Smooth muscle cell of the brain vasculature (primary cell): ENCODE measurements around the gene MARCHF3.

Experiments
- DNase-seq: peaks from one replicate; pipeline ENCODE4 v3.0.0-alpha.2; 2012; ENCODE audit warnings: low read depth, low spot score

Gene MARCHF3

DNA sequence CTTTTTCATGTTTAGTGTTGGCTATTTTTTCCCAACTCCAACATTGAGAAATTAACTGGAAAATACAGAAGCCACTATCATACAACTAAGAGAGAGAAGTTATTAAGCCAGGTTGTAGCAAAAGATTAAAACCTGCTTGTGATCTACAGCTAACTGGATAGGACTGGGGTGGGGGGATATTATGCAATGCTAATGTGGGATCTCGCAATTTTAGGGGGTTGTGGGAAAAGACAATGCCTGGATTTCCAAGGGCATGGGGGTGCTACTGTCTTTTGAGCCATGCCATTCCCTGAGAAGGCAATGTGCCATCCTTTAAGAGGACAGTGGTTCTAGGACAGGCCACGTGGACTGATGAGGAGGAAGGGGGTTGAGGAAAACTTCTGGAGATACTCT lies 46.5 kb downstream of the MARCHF3 start:
- DNase-seq: no peak

DNA sequence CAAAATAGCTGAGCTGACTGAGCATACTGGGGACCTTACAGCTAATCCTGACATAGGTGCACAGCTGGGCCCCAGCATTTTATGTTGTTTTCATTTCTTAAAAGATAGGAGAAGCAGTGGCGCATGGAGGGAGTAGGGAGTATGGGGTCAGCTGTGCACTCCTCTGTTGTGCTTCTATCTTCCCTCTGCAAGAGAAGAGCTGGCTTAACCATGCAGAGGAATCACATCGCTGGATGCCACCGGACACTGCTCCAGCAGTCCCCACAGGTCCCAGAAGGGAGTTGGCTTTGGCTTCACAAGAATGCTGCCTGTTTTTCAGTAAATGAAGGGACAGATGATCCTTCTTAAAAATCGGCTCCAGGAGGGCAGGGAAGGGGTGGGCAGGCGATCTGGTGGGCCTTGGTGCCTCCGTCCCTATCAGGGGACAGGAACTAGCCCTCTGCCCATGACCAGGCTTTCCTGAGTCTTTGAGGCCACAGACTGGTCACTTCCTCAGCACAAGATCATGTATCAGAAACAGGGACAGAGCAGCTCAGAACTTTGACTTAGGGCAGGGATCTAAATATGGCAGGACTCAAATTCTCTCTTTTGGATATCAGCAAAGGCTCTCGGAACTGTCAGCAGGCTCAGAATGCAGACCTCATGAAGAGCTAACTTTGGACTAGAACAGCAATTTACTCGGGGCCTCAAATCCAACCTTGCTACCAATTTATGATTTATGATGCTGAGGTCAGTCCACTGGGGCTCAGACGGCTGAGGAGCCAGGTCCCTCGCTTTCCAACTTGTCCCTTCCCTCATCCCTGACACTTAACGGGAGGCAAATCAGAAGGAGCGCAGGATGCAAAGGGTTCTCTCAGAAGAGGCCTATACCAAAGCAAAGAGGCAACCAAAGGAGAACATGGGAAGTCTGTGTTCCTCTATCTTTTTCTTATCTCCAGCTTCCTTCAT lies 47.2 kb downstream of the MARCHF3 start:
- DNase-seq: no peak

DNA sequence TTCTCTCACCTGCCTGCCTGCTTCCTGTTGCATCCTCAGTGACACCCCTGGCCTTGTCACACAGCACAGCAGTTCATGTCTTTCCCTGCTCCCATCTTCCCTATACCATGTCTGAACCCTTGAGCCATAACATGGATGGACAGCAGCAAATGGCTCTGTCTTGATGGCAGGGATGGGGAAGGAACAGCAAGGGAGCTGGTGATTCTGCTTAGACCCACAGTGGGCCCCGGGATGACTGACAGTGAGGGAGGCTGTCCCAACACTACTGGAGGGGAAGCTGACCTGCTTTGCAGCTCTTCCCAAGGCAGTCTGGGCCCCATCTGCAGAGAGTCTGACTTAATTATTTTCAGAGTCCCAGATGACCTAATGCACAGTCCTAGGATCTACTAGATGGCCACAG lies 48.2 kb downstream of the MARCHF3 start:
- no peak for DNase-seq

DNA sequence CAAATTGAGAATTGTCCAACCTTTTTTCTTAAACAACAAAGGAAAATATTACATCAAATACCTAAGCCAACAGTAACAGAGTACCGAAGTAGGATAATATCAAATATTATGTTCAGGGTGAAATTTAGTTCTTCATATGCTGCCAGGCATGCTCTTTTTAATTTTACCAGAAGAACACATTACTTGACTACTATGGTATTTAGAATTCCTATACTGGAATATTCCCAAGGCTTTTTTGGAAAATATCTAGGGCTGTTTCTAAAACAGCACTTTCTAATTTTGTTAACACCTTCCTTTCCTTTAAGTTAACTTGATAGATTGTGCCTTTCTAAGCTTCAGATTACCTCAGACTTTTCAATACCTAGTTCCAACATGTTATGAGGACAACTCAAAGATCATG lies 48.7 kb downstream of the MARCHF3 start:
- no peak for DNase-seq

DNA sequence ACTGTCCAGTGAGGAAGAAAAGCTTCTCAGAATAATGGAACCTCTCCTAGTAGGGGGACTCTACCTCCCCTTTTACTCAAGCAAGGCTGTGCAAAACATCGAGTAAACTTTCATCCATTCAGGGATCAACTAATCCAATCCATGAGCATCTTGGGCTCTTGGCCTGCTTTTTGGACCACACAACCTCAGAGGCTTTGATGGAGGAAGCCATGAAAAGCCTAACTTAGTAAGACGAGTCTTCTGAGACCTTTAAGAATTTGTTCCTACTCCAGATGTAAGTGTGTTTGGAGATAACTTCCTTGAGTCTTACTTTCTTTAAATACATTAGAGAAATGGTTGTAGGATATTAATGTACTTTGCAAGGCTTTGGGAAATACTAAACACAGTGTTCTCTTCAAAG lies 49.1 kb downstream of the MARCHF3 start:
- no peak for DNase-seq

DNA sequence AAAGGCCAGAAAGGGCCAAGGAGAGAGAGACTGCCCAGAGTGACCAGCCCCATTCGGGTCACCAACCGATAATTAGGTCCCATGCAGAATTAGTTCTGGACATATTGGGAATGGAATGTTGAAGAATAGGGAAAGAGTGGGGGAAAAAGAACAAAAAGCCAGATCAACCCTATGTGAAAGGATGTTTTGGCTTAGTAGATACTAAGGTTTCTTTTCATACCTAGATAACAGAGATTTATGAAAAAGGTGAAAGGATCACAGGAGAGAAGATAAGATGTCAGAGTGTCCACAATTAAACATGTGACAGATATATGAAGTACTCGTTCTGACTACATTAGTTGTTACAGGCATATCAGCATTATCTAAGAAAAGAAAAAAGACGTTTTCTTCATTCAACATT lies 52.1 kb downstream of the MARCHF3 start:
- no peak for DNase-seq

DNA sequence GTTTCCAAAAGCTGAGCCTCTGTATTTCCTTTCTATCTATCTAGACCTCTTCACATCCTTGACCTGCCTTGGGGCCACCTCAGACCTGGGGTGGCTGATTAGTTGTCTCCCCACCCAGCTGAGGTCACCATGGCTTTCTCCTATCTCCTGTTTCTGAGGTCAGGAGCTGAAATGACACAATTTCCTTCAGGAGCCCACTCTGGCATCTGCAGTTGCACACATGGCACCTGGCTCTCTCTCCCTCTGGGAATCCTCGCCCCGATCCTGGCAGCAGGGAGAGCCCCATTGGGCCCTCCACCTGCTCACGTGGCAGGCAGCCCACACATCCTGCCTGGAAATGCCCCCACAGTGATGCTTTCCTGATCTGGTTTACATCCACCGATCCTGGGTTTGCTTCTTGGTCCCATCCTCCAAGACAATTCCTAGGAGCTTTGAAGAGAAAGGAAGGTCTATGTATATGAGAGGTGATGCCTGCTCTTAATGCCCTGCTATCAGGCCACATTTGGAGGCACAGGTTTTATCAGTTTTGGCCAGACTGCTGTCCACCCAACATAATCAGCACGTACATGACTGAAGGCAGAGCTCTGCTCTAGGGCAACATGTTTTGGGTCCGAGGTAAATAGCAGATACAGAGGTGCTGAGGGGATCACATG lies 53.7 kb downstream of the MARCHF3 start:
- no peak for DNase-seq

DNA sequence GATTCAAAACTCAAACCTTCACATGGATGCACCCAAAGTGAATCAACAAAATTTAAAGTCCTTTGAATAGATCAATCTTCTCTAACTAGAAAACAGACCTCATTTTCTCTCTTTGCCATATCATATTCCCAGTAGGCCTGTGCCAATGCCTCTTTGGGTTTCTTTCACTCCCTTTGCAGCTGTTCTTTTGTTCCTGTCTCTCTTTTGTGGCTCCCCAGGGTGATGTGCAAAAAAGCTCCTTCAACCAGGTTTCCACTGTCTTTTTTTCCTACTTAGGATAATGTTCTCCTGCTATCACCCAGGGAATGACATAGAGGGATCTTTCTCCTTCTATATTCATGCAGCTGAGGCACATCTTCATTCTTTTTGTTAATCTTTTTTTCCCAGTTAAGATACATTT lies 54.6 kb downstream of the MARCHF3 start:
- no peak for DNase-seq

DNA sequence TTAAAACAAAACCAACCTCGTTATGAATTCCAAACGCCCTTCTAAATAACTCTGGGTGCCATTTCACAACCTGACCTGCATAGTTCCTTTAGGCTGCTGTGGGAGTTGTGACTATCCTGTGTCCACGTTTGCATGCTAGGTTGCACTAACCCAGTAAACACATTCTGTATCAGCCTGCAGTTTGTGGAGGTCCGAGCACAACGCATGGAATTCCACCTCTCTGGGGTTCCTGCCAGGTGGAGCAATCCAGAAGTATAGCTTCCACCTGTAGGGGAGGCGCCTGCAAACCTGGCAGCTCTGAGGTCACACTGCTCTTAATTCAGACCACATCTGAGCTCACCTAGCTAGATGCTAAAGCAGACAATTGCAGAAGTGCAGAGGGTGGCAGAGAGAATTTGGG lies 57.2 kb downstream of the MARCHF3 start:
- DNase-seq: no peak

DNA sequence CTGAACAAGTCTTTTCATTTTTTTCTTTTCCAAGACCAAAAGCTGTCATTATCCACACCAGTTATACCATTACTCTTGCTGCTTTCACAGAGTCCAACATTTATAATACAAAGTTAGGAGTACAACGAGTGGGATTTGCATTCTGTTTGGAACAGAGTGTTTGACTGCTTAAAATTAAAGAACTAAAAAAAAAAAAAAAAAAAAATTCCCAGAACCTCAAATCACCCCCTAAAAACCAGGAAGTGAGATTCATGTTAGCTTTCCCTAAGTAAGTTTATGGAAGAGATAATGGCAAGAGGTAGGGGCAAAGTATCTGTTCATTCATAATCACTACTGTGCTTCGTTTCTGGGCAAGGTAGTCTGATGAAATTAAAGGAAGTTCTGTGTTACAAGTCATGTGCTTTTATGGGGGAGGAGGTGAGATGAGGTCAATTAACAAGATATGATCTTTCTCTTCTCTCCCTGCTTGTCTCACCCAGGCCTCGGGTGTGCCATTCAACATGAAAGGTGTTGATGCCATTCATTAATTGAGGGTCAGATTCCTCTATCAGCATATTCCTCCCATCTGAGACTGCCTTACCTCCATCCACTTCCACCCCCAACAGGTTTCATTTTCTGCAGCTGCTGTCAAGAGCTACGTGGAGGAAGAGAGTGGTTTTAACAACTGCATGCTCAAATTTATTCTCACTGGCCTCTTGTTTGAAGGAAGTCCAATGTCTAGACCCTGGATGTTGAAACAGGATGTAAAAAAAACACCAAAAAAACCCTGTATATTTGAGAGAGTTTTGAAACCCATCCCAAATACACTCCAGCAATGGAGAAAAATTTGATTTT lies 58.1 kb downstream of the MARCHF3 start:
- no peak for DNase-seq

DNA sequence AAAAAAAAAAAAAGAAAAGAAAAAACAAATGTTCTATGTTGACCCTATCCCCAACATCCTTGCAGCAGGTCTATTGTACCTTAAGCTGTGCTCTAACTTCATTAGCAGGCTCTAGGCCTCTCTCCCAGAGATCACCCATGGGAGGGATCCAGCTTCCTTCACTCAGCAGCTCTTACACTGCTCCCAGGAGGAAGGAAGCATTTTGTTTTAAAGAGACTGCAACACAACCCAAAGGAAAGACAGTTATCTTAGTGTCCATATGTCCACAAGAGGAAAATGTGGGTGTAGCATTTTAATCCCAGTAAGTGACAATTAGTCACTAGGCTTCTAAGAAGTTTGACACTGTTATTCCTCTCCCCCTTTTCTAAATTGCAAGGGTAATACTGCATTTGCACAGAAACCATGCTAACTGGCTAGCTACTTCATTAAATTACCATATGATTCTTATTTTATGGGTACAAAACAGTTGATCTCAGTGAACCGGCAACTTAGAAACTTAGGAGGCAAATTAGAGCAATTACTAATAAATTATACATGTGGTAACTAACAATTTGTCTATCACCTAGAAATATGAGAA lies 58.8 kb downstream of the MARCHF3 start:
- DNase-seq: no peak

DNA sequence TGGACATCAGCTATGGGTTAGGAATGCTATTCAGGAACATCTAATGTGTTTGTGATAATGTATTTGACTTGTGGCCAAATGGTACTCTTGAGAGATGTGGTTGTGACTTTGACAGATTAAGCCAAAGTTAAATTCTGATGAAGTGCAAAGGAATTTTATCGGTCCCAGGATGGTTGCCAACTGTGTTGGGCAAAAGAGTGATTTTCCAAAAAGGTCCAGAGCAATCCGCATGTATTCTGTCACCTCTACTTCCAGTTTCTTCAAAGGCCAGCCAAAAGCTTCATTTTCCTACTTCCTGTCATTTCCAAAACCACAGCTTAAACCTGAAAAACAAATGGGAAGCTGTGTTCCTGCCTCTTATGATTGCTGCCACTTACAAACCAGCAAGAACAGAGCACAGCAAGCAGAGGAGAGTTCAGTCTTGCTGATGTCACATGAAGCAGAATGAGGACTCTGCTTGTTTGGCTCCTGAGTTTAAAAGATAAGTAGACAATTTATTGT lies 59.8 kb downstream of the MARCHF3 start:
- peak; percentile 9 for DNase-seq

DNA sequence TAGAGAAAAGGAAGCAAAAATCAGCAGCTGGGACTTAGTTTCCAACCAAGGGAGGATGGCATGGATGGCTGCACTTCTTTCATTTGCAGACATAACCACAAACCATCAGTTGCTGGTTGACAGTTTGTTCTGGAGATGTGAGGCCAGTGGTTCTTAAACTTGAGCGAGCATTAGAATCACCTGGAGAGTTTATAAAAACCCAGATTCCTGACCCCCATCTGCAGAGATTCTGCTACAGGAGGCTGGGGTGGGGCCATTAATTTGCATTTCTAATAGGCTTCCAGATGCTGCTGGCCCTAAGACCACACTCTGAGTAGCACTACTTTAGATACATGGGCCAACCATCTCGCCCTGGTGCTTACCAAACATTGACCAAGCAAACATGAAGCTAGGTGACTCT lies 60.8 kb downstream of the MARCHF3 start:
- no peak for DNase-seq

DNA sequence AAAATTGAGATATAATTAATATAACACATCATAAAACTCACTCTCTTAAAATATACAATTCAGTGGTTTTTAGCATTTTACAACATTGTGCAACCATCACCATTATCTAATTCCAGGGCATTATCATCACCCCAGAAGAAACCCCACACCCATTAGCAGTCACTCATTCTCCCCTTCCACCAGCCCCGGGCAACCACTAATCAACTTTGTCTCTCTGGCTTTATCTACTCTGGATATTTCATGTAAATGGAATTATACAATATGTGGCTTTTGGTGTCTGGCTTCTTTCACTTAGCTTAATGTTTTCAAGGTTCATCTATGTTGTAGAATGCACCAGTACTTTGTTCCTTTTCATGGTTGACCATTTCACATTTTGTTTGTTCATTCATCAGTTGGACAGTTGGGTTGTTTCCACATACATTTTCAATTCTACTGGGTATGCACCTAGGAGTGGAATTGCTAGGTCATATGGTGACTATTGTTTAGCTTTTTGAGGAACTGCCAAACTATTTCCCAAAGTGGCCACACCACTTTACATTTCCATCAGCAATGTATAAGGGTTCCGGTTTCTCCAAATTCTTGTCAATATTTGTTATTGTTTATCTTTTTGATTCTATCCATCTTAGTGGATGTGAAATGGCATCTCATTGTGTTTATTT lies 62.4 kb downstream of the MARCHF3 start:
- no peak for DNase-seq

DNA sequence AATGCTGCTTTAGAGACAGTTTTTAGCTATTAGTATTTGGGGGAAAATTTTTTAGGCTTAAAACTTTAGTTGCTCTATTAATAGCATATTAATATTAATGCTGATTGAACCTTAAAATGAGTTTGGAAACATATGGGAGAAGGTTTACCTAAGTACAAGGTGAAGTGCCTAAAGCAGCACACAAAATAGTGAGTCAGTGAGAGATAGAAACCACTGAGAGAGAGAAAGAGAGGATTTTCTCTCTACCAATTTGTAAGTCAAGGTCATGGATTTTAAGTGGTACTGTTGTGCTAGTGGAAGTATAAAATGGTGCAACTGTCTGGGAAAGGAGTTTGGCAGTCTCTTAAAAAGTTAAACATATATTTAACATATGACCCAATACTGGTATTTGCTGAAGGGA lies 64.9 kb downstream of the MARCHF3 start:
- DNase-seq: no peak

DNA sequence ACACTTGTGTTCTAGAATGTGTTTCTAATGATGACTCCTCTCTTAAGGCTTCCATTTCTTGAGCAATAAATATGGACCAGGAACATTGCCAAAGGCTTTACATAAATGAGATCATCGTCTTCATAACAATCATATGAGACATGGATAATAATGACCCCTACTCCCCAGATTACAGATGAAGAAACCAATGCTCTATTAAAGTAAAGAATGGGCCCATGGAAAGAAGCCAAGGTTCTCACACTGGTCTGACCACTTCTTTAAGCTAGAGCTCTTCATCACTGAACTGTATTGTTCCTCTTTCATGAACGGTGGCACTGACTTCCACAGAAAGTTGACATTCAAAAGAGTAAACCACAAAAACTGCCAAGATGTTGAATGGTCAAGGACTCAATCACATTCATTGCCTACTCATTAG lies 65.3 kb downstream of the MARCHF3 start:
- no peak for DNase-seq

DNA sequence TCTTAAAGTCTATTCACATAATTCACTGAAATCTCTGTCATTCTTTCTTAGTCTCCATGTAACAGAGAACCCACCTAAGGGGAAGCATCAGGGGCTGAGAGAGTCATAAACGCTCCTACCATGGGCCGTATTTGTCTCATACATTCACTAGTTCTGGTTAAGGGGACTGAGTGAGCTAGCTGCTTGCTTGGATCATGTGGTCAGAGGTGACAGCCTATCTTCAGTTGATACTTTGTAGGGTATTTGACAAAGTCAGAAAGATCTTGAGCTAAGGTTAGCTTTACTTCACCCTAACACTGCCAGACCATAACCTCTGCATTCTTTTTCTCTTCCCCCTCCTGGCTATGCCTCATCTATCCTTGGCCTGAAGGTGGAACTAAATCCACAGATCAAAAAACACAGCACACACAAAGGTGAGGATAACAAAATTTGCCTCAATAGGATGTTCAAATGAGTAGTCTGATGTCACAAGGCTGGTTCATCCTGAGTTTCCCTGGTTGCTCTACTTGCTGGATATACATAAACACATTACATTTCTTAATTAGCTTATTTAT lies 66.5 kb downstream of the MARCHF3 start:
- DNase-seq: no peak

DNA sequence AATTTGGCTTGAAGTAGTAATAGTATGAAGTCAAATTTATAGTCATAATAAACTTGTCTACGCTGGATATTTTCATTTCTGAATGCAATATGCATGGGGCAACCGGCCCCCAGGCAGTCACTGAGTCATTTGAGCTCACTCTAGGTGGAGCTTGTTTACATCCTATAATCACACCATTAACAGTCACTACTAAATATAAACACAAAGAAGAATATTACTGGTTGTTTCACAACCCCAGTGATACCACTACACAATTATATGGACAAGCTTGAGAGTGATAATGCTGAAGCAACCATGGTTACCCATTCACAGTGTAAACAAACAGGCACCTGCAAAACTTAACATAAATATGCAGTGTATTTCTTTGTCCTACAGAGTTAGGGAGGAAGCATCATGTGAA lies 68.7 kb downstream of the MARCHF3 start:
- no peak for DNase-seq

DNA sequence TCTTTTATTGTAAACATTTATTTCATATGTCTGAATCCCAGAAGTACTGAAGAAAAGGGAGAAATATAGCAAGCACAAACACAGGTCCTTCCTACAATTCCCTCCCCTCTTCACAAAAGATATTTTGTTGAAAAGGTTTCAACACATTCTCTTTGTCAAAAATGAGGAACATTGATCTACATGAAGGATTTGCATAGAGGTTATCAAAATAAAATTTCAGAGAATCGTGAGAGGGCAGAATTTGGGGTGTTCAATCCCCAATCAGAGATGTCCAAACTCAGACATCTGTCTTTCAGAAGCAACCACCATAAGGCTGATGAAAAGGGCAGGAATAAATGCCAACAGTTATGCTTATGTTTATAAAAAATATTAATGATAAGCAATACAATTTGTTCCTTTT lies 69.2 kb downstream of the MARCHF3 start:
- no peak for DNase-seq

DNA sequence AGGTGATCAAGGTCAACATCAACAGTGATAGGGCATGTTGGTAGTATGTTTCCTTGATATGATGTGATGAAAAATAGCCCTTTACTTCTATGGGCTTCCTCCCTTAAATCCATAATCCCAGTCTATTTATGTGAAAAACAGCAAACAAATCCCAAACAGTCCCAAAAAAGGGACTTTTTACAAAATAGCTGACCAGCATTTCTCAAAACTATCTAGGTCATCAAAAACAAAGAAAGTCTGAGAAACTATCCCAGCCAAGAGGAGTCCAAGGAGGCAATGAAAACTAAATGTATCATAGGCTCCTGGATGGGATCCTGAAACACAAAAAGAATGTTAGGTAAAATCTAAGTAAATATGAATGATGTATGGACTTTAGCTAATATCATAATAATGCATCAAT lies 71.2 kb downstream of the MARCHF3 start:
- no peak for DNase-seq

DNA sequence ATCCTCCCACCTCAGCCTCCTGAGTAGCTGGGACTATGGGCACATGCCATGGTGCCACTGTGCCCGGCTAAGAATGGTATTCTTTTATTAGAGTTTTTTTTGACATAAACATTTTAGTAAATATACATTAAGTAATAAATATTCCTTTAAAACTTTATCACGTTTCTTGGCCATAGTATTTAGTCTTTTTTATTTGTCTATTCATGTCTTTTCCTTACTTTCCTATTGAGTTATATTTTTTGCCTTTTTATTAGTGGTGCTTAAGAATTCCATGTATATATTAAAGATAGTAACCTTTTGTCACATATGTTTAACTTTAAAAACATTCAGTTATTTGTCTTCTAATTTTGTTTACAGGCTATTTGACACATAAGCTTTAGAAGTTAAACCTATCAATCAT lies 73.4 kb downstream of the MARCHF3 start:
- DNase-seq: no peak
